Astrocyte (in vitro differentiated cells and primary cell): ENCODE data around the gene GMPR2.

Source experiments
- CTCF ChIP-seq: IDR thresholded peaks from 2 replicates; pipeline ENCODE4 v1.5.1; 2011; ENCODE audit warnings: low read depth, mild to moderate bottlenecking, inconsistent platforms, low read length, moderate library complexity; ENCODE audit not compliant: insufficient read depth
- EZH2 ChIP-seq: IDR thresholded peaks from 2 replicates; pipeline ENCODE4 v1.6.1; 2012; ENCODE audit warnings: mild to moderate bottlenecking, low read length, inconsistent platforms; ENCODE audit not compliant: insufficient read depth

- TF ChIP-seq CTCF (no peak), EZH2 (no peak)
Measured at GRCh38 chr14:24237463-24237955, 4.8 kb downstream of the GMPR2 start.
